Epithelial cell of esophagus (primary cell): ENCODE results near the gene AREL1.

ENCODE experiments used
- DNase-seq: peaks from one replicate; pipeline ENCODE4 v3.0.0; 2010; ENCODE audit warnings: low read depth
- H3K4me3 ChIP-seq: 2 replicates; pipeline ENCODE4 v1.5.1; 2011; ENCODE audit warnings: mild to moderate bottlenecking, low read length, control low read depth
- CTCF ChIP-seq: IDR thresholded peaks from 2 replicates; pipeline ENCODE4 v1.5.1; 2011; ENCODE audit warnings: low read depth, mild to moderate bottlenecking, low read length, control low read depth, inconsistent platforms; ENCODE audit not compliant: insufficient read depth; ENCODE audit errors: missing control alignments

AREL1 gene

DNA sequence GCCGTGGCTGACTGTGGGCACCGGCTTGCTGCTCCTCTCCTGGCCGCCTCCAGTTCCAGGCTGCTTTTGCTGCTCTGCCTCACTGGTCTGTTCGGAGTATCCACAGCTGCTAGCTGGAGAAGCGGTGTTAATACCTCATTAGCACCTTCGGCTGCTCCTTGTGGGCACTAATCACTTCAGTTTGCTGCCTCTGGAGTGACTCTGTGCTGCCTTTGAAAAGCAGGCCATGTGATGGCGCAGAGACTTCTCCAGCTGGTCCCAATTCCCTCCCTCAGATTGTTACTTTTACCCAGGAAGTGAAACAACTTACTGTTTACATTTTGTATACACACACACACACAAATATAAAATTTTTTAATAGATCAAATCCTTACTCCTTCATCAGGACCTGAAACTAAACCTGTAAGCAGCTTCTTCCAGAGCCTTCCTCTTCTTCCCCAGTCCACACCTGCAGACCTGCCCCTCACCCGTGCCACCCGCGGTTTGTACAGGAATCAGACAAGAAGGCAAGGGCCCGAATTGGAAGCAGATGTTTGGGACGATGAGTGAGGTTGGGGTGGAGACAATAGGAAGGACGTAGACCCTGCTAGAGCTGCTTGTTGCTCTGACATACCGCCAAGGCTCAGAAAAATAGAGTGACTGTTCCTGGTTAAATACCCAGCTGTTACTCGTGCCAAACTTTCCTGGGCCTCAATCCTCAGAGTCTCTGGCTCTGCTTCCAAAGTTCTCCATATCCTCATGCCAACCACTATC lies 59.3 kb downstream of the AREL1 start:
- TF ChIP-seq CTCF = no peak
- no peak for DNase-seq
- H3K4me3 ChIP-seq = no peak overlapping the region

DNA sequence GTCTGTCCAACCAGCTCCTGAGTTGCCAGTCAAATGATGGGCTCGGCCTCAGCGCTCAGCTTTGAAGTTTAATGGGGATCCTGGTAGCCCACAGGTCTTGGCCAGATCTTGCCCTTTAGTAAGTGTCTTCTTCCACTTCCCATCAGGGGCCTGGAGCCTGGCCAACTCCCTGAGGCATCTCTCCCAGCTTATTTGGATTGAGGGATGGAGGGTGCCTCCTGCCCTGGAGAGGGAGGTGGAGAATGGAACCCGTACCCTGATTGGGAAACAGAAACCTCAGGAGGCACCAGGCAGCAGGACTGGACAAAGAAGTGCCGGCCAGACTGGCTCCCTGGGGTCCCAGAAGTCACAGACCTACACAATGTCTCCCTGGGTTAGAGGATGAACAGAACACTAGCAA lies 60.3 kb downstream of the AREL1 start:
- TF ChIP-seq CTCF = no peak
- no peak overlapping the region for H3K4me3 ChIP-seq
- no peak for DNase-seq

DNA sequence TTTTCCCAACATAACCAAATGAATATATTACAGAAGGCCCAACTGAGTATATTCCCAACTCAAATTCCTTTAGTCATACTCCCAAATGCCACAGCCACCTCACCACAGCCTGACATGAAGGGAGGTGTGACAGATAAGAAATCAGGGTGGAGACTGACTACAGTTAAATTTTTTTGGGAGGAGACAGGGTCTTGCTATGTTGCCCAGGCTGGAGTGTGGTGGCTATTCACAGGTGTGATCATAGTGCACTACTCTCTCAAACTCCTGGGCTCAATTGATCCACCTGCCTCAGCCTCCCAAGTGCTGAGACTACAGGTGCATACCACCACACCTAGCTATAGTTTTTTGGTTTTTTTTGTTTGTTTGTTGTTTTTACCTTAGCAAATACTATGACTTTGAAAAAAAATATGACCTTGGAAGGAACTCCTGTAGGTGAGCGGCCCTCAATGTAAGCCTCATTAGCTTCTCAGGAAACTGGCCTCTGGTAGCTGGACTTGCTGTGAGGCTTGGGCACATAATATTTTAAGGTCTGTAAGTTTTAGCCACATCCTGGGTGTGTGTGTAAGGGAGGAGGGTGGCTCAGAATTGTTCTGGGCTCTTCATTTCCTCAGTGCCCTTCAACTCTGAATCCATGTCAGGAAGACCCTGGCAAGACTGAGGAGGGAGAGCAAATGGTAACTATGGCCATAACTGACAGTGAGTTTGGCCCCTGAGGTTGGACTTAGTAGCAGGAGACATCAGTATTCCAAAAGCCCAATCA lies 61.8 kb downstream of the AREL1 start:
- DNase-seq = no peak
- TF ChIP-seq CTCF = no peak
- no peak overlapping the region for H3K4me3 ChIP-seq

GRCh38 chr14:74649673-74650072 lies 63.2 kb downstream of the AREL1 start:
- TF ChIP-seq CTCF = no peak
- DNase-seq = peak; percentile 51
- no peak overlapping the region for H3K4me3 ChIP-seq

- peak; percentile 36 for DNase-seq
- H3K4me3 ChIP-seq = no peak overlapping the region
- TF ChIP-seq CTCF = no peak
Observed at GRCh38 chr14:74649167-74649566, 63.7 kb downstream of the AREL1 start.

- DNase-seq = peak; percentile 25
- H3K4me3 ChIP-seq = no peak overlapping the region
- TF ChIP-seq CTCF = no peak
Observed at GRCh38 chr14:74648601-74649000, 64.3 kb downstream of the AREL1 start.
